H1 (cell line): ENCODE data around the gene GNG7. TPM values are rescaled to one million over a fixed set of nuclear protein-coding genes. Genes with fewer than 3 reads are reported as not detected.
"Not testable (repeated sequence)": the region's sequence is repeated elsewhere in the genome, so short reads cannot be mapped to it uniquely, and the experiment has no call there.

Experiments
- CTCF ChIA-PET: fragments of 300-600 bp; sonication (Branson Sonifier 250); formaldehyde crosslinking; loops from one replicate; lab custom pipeline; 2021; ENCODE audit not compliant: partially characterized antibody; lab: Charles Lee
- POLR2A ChIA-PET: fragments of 300-600 bp; sonication (Branson Sonifier 250); formaldehyde crosslinking; loops from one replicate; lab custom pipeline; 2021; ENCODE audit warnings: inconsistent platforms; ENCODE audit not compliant: partially characterized antibody; lab: Charles Lee
- DNase-seq, 2 experiments: peaks; one replicate each; pipeline versions ENCODE4 v3.0.0 to v3.0.0-alpha.2; 2010 to 2022; ENCODE audit warnings: low spot score in 2 of 2, low read depth in 1 of 2, mixed read lengths in 1 of 2
- FAIRE-seq: peaks from 2 replicates; lab custom pipeline; 2011; peaks lifted over from hg19 to GRCh38; lab: Jason Lieb, UNC
- H2AFZ ChIP-seq: 2 replicates; pipeline ENCODE4 v1.8.1; 2012; ENCODE audit warnings: low read length, inconsistent platforms
- H2AK5ac ChIP-seq: 2 replicates; pipeline ENCODE4 v1.6.1; 2013; ENCODE audit warnings: low read depth, low read length
- H2BK120ac ChIP-seq: replicated peaks from 2 replicates; pipeline ENCODE3; 2013; ENCODE audit warnings: low read depth, low read length, inconsistent platforms
- H2BK12ac ChIP-seq: 2 replicates; pipeline ENCODE4 v1.6.1; 2013; ENCODE audit warnings: low read depth, low read length
- H2BK15ac ChIP-seq: 2 replicates; pipeline ENCODE4 v1.6.1; 2013; ENCODE audit warnings: low read length
- H2BK20ac ChIP-seq: 2 replicates; pipeline ENCODE4 v1.6.1; 2013; ENCODE audit warnings: low read length
- H2BK5ac ChIP-seq: 2 replicates; pipeline ENCODE4 v1.6.1; 2013; ENCODE audit warnings: low read depth, low read length
- H3K14ac ChIP-seq: 2 replicates; pipeline ENCODE4 v1.6.1; 2013; ENCODE audit warnings: inconsistent platforms; ENCODE audit not compliant: insufficient read length
- H3K18ac ChIP-seq: 2 replicates; pipeline ENCODE4 v1.6.1; 2013; ENCODE audit warnings: low read length; ENCODE audit errors: extremely low read depth
- H3K23ac ChIP-seq: 2 replicates; pipeline ENCODE4 v1.6.1; 2013; ENCODE audit warnings: inconsistent platforms; ENCODE audit not compliant: insufficient read length
- H3K23me2 ChIP-seq: 2 replicates; pipeline ENCODE4 v1.6.1; 2013; ENCODE audit warnings: low read depth, low read length
- H3K27ac ChIP-seq: 2 replicates; pipeline ENCODE4 v1.6.1; 2011; ENCODE audit warnings: low read depth, low read length, inconsistent platforms
- H3K27me3 ChIP-seq, 4 experiments: replicated peaks in 1 of 4; 1 replicate in 1 of 4; 2 replicates in 3 of 4; pipeline versions ENCODE4 v1.6.1 to v1.8.1; 2011 to 2013; ENCODE audit warnings: low read length in 3 of 4, mild to moderate bottlenecking in 3 of 4, inconsistent platforms in 2 of 4, mixed read lengths in 2 of 4, moderate library complexity in 1 of 4; ENCODE audit not compliant: control insufficient read depth in 3 of 4, insufficient read depth in 3 of 4; ENCODE audit errors: extremely low read depth in 1 of 4
- H3K36me3 ChIP-seq, 4 experiments: 2 replicates each; pipeline versions ENCODE4 v1.6.1 to v1.8.1; 2011 to 2013; ENCODE audit warnings: mild to moderate bottlenecking in 4 of 4, low read length in 3 of 4, moderate library complexity in 2 of 4, control low read depth in 1 of 4, inconsistent platforms in 1 of 4; ENCODE audit not compliant: insufficient read depth in 4 of 4, control insufficient read depth in 2 of 4
- H3K4ac ChIP-seq: replicated peaks from 2 replicates; pipeline ENCODE3; 2013; ENCODE audit warnings: low read length, low read depth, mixed read lengths, inconsistent platforms; ENCODE audit not compliant: insufficient read length
- H3K4me1 ChIP-seq, 4 experiments: replicated peaks in 1 of 4; 1 replicate in 1 of 4; 2 replicates in 3 of 4; pipeline versions ENCODE4 v1.6.1 to v1.8.1; 2011 to 2013; ENCODE audit warnings: low read length in 3 of 4, inconsistent platforms in 2 of 4, mixed read lengths in 1 of 4; ENCODE audit not compliant: insufficient read depth in 4 of 4, control insufficient read depth in 3 of 4
- H3K4me2 ChIP-seq, 2 experiments: 2 replicates each; pipeline versions ENCODE4 v1.6.1 to v1.8.1; 2011 to 2013; ENCODE audit warnings: low read depth in 2 of 2, low read length in 2 of 2, control low read depth in 1 of 2, inconsistent platforms in 1 of 2, mild to moderate bottlenecking in 1 of 2; ENCODE audit not compliant: insufficient read depth in 1 of 2
- H3K4me3 ChIP-seq, 4 experiments: fragments of 200-600, 300-600 bp in 1 of 4; sonication (generic), shearing (Covaris generic), sonication (Bioruptor Twin) in 1 of 4; 2 replicates each; pipeline versions ENCODE4 v1.5.1 to v1.8.1; 2011 to 2016; ENCODE audit warnings: low read length in 4 of 4, low read depth in 3 of 4, control low read depth in 2 of 4, inconsistent platforms in 2 of 4, mild to moderate bottlenecking in 2 of 4, mixed read lengths in 1 of 4, moderate library complexity in 1 of 4; ENCODE audit not compliant: insufficient read depth in 2 of 4; ENCODE audit errors: extremely low read depth in 1 of 4
- H3K56ac ChIP-seq: replicated peaks from 2 replicates; pipeline ENCODE3; 2013; ENCODE audit warnings: low read depth, mild to moderate bottlenecking, mixed read lengths, low read length, inconsistent platforms; ENCODE audit not compliant: insufficient read length
- H3K79me1 ChIP-seq: 2 replicates; pipeline ENCODE4 v1.6.1; 2013; ENCODE audit warnings: low read depth, low read length, control low read depth
- H3K79me2 ChIP-seq, 2 experiments: 2 replicates each; pipeline versions ENCODE4 v1.6.1 to v1.8.1; 2012 to 2013; ENCODE audit warnings: low read length in 2 of 2, mild to moderate bottlenecking in 2 of 2, inconsistent platforms in 1 of 2; ENCODE audit not compliant: insufficient read depth in 2 of 2, control insufficient read depth in 1 of 2
- H3K9ac ChIP-seq, 4 experiments: replicated peaks in 1 of 4; 1 replicate in 1 of 4; 2 replicates in 3 of 4; pipeline versions ENCODE4 v1.6.1 to v1.8.1; 2011 to 2013; ENCODE audit warnings: low read depth in 3 of 4, low read length in 3 of 4, control low read depth in 2 of 4, mild to moderate bottlenecking in 2 of 4, moderate library complexity in 2 of 4, inconsistent platforms in 1 of 4; ENCODE audit errors: extremely low read depth in 1 of 4
- H3K9me3 ChIP-seq, 2 experiments: 2 replicates each; pipeline versions ENCODE4 v1.6.1 to v1.8.1; 2012 to 2013; ENCODE audit warnings: mild to moderate bottlenecking in 2 of 2, moderate library complexity in 2 of 2, control low read depth in 1 of 2, inconsistent platforms in 1 of 2, low read depth in 1 of 2, low read length in 1 of 2, mixed read lengths in 1 of 2; ENCODE audit not compliant: insufficient read depth in 2 of 2
- H4K20me1 ChIP-seq, 2 experiments: replicated peaks in 1 of 2; 2 replicates each; pipeline versions ENCODE3 to v1.8.1; 2011 to 2013; ENCODE audit warnings: inconsistent platforms in 2 of 2, low read length in 2 of 2, mild to moderate bottlenecking in 1 of 2; ENCODE audit not compliant: insufficient read depth in 2 of 2, control insufficient read depth in 1 of 2
- H4K5ac ChIP-seq: 2 replicates; pipeline ENCODE4 v1.6.1; 2013; ENCODE audit warnings: low read length, low read depth, mixed read lengths, inconsistent platforms; ENCODE audit not compliant: insufficient read length
- H4K8ac ChIP-seq: 2 replicates; pipeline ENCODE4 v1.8.0; 2013; ENCODE audit warnings: mild to moderate bottlenecking, moderate library complexity, low read length, inconsistent platforms; ENCODE audit not compliant: insufficient read depth; ENCODE audit errors: extremely low read depth
- H4K91ac ChIP-seq: replicated peaks from 2 replicates; pipeline ENCODE3; 2013; ENCODE audit warnings: low read length, mixed read lengths, inconsistent platforms; ENCODE audit not compliant: insufficient read length
- WGBS, 2 experiments: shearing (Covaris generic) in 1 of 2; methylation state at CpG; one replicate each; pipeline versions ENCODE4 v1.1.6 to v1.1.7; 2013 to 2015; ENCODE audit warnings: low lambda C conversion rate in 2 of 2, mixed read lengths in 2 of 2, inconsistent platforms in 1 of 2, low coverage in 1 of 2, missing lambda C conversion rate in 1 of 2; ENCODE audit not compliant: insufficient replicate concordance in 2 of 2, insufficient coverage in 1 of 2, insufficient read length in 1 of 2; ENCODE audit errors: extremely low coverage in 1 of 2, missing lambda C conversion rate in 1 of 2; 5-methylcytosine and 5-hydroxymethylcytosine counted together
- polyA plus RNA-seq, 7 experiments: library from polyadenylated mRNA; depleted of rRNA in 3 of 7; stranded (reverse) in 5 of 7; unstranded in 2 of 7; fragments of >200 nt in 5 of 7; fragments of 200-250 nt in 2 of 7; gene quantifications; 1 replicate in 5 of 7; 2 replicates in 1 of 7; 4 replicates in 1 of 7; pipeline versions ENCODE4 v1.2.1 to v1.2.3, GENCODE V29; 2011 to 2013; ENCODE audit warnings: missing spikeins in 2 of 7, mixed read lengths in 2 of 7
- total RNA-seq: library from RNA; stranded (reverse); fragmentation: NEBNext Ultra II Directional; extraction: Animal tissue kit (Norgen Biotek cat#: 25700); gene quantifications from 2 replicates; pipeline ENCODE4 v1.2.1, GENCODE V29; 2021

Gene GNG7
- total and polyA plus RNA-seq, 2 of the 8 experiments (the other 6 are each of a cell fraction or from before 2014, with no cell fraction given): 2.8 to 7.8 TPM

GRCh38 chr19:2667349-2667748 lies 35.1 kb downstream of the GNG7 start:
- ChIA-PET CTCF (interaction anchor here (1.5 kb wide), 1 partner anchor 19 kb away, joined by 4 read pairs; no protein-coding TSS in a partner anchor), POLR2A (interaction anchor here (0.8 kb wide), 1 partner anchor 9 kb away, joined by 4 read pairs; no protein-coding TSS in a partner anchor)
- 91% methylated on average over 10 of the region's 10 CpGs; no CpG with 5 or more reads in 1 of the 2 experiments for WGBS, 2 experiments
- H3K79me1 ChIP-seq, H3K4me2 ChIP-seq, FAIRE-seq, H2BK5ac ChIP-seq, DNase-seq, H3K4me1 ChIP-seq, H3K4ac ChIP-seq, H2AK5ac ChIP-seq, H2BK20ac ChIP-seq, H3K9ac ChIP-seq, H2AFZ ChIP-seq, H3K36me3 ChIP-seq, H2BK120ac ChIP-seq, H3K18ac ChIP-seq, H4K20me1 ChIP-seq, H4K91ac ChIP-seq, H3K23me2 ChIP-seq, H4K5ac ChIP-seq, H3K9me3 ChIP-seq, H3K27me3 ChIP-seq, H2BK15ac ChIP-seq, H3K56ac ChIP-seq, H3K4me3 ChIP-seq, H3K14ac ChIP-seq, H3K27ac ChIP-seq, H3K23ac ChIP-seq, H2BK12ac ChIP-seq, H3K79me2 ChIP-seq, H4K8ac ChIP-seq: not testable (repeated sequence)
